H1 (cell line): ENCODE results near the gene NPSR1. TPM values are rescaled to one million over a fixed set of nuclear protein-coding genes. Genes with fewer than 3 reads are reported as not detected.

Experiments used
- BCL11A ChIP-seq, 2 experiments: IDR thresholded peaks; one replicate each; pipeline ENCODE4 v1.6.1; 2011; ENCODE audit warnings: low read depth in 2 of 2, low read length in 2 of 2, mild to moderate bottlenecking in 2 of 2
- GABPA ChIP-seq: IDR thresholded peaks from 2 replicates; pipeline ENCODE4 v1.6.1; 2011; ENCODE audit warnings: mild to moderate bottlenecking, low read length, moderate library complexity, borderline replicate concordance; ENCODE audit not compliant: insufficient read depth
- GTF2F1 ChIP-seq: IDR thresholded peaks from 2 replicates; pipeline ENCODE4 v1.6.1; 2012; ENCODE audit warnings: low read depth, low read length, improper control_type of control experiment, borderline replicate concordance
- NANOG ChIP-seq: IDR thresholded peaks from 2 replicates; pipeline ENCODE4 v1.6.1; 2011; ENCODE audit warnings: low read length, low read depth, mild to moderate bottlenecking, inconsistent platforms; ENCODE audit not compliant: insufficient read depth, poor library complexity, severe bottlenecking
- POU5F1 ChIP-seq: IDR thresholded peaks from 2 replicates; pipeline ENCODE4 v1.6.1; 2011; ENCODE audit warnings: low read depth, mild to moderate bottlenecking, low read length, moderate library complexity
- TAF7 ChIP-seq: optimal IDR thresholded peaks from 2 replicates; pipeline ENCODE3; 2011; ENCODE audit warnings: low read depth, mild to moderate bottlenecking, inconsistent platforms, low read length, moderate library complexity, borderline replicate concordance
- polyA plus RNA-seq, 7 experiments: library from polyadenylated mRNA; depleted of rRNA in 3 of 7; stranded (reverse) in 5 of 7; unstranded in 2 of 7; fragments of >200 nt in 5 of 7; fragments of 200-250 nt in 2 of 7; gene quantifications; 1 replicate in 5 of 7; 2 replicates in 1 of 7; 4 replicates in 1 of 7; pipeline versions ENCODE4 v1.2.1 to v1.2.3, GENCODE V29; 2011 to 2013; ENCODE audit warnings: missing spikeins in 2 of 7, mixed read lengths in 2 of 7
- total RNA-seq: library from RNA; stranded (reverse); fragmentation: NEBNext Ultra II Directional; extraction: Animal tissue kit (Norgen Biotek cat#: 25700); gene quantifications from 2 replicates; pipeline ENCODE4 v1.2.1, GENCODE V29; 2021
- TF ChIP-seq, protein P1 (sequence below): fragments of 300-600 bp; sonication (generic); IDR thresholded peaks from 2 replicates; pipeline ENCODE4 v1.7.1; 2012; ENCODE audit warnings: low read length, moderate library complexity, mild to moderate bottlenecking, inconsistent platforms; ENCODE audit not compliant: insufficient replicate concordance

NPSR1 gene
- total and polyA plus RNA-seq, 2 of the 8 experiments (the other 6 are each of a cell fraction or from before 2014, with no cell fraction given), result not detected

- TF ChIP-seq, protein P1, sequence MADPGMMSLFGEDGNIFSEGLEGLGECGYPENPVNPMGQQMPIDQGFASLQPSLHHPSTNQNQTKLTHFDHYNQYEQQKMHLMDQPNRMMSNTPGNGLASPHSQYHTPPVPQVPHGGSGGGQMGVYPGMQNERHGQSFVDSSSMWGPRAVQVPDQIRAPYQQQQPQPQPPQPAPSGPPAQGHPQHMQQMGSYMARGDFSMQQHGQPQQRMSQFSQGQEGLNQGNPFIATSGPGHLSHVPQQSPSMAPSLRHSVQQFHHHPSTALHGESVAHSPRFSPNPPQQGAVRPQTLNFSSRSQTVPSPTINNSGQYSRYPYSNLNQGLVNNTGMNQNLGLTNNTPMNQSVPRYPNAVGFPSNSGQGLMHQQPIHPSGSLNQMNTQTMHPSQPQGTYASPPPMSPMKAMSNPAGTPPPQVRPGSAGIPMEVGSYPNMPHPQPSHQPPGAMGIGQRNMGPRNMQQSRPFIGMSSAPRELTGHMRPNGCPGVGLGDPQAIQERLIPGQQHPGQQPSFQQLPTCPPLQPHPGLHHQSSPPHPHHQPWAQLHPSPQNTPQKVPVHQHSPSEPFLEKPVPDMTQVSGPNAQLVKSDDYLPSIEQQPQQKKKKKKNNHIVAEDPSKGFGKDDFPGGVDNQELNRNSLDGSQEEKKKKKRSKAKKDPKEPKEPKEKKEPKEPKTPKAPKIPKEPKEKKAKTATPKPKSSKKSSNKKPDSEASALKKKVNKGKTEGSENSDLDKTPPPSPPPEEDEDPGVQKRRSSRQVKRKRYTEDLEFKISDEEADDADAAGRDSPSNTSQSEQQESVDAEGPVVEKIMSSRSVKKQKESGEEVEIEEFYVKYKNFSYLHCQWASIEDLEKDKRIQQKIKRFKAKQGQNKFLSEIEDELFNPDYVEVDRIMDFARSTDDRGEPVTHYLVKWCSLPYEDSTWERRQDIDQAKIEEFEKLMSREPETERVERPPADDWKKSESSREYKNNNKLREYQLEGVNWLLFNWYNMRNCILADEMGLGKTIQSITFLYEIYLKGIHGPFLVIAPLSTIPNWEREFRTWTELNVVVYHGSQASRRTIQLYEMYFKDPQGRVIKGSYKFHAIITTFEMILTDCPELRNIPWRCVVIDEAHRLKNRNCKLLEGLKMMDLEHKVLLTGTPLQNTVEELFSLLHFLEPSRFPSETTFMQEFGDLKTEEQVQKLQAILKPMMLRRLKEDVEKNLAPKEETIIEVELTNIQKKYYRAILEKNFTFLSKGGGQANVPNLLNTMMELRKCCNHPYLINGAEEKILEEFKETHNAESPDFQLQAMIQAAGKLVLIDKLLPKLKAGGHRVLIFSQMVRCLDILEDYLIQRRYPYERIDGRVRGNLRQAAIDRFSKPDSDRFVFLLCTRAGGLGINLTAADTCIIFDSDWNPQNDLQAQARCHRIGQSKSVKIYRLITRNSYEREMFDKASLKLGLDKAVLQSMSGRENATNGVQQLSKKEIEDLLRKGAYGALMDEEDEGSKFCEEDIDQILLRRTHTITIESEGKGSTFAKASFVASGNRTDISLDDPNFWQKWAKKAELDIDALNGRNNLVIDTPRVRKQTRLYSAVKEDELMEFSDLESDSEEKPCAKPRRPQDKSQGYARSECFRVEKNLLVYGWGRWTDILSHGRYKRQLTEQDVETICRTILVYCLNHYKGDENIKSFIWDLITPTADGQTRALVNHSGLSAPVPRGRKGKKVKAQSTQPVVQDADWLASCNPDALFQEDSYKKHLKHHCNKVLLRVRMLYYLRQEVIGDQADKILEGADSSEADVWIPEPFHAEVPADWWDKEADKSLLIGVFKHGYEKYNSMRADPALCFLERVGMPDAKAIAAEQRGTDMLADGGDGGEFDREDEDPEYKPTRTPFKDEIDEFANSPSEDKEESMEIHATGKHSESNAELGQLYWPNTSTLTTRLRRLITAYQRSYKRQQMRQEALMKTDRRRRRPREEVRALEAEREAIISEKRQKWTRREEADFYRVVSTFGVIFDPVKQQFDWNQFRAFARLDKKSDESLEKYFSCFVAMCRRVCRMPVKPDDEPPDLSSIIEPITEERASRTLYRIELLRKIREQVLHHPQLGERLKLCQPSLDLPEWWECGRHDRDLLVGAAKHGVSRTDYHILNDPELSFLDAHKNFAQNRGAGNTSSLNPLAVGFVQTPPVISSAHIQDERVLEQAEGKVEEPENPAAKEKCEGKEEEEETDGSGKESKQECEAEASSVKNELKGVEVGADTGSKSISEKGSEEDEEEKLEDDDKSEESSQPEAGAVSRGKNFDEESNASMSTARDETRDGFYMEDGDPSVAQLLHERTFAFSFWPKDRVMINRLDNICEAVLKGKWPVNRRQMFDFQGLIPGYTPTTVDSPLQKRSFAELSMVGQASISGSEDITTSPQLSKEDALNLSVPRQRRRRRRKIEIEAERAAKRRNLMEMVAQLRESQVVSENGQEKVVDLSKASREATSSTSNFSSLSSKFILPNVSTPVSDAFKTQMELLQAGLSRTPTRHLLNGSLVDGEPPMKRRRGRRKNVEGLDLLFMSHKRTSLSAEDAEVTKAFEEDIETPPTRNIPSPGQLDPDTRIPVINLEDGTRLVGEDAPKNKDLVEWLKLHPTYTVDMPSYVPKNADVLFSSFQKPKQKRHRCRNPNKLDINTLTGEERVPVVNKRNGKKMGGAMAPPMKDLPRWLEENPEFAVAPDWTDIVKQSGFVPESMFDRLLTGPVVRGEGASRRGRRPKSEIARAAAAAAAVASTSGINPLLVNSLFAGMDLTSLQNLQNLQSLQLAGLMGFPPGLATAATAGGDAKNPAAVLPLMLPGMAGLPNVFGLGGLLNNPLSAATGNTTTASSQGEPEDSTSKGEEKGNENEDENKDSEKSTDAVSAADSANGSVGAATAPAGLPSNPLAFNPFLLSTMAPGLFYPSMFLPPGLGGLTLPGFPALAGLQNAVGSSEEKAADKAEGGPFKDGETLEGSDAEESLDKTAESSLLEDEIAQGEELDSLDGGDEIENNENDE, result no peak
- TF ChIP-seq TAF7, result no peak
- TF ChIP-seq NANOG, result no peak
- no peak for TF ChIP-seq BCL11A (IDR thresholded peaks at IDR 0.05; ENCODE audit: low read depth in 2 of 2, low read length in 2 of 2)
- TF ChIP-seq GABPA, result no peak
- no peak for TF ChIP-seq POU5F1
- TF ChIP-seq GTF2F1, result no peak
Measured at GRCh38 chr7:34837316-34837715, 179.3 kb downstream of the NPSR1 start (continued).
